C4-2B (cell line): ENCODE data around the gene NOMO2.
"Not testable (repeated sequence)": the region's sequence is repeated elsewhere in the genome, so short reads cannot be mapped to it uniquely, and the experiment has no call there.

Experiments
- H3K27ac ChIP-seq: fragments of 450-650 bp; 2 replicates; pipeline ENCODE4 v1.5.1; 2017
- ZFX ChIP-seq: fragments of 450-650 bp; IDR thresholded peaks from 2 replicates; pipeline ENCODE4 v1.6.1; 2017
- TF ChIP-seq, protein P1 (sequence below): fragments of 450-650 bp; conservative IDR thresholded peaks from 2 replicates; pipeline ENCODE4 v1.5.1; 2017; ENCODE audit warnings: mild to moderate bottlenecking

NOMO2 gene

DNA sequence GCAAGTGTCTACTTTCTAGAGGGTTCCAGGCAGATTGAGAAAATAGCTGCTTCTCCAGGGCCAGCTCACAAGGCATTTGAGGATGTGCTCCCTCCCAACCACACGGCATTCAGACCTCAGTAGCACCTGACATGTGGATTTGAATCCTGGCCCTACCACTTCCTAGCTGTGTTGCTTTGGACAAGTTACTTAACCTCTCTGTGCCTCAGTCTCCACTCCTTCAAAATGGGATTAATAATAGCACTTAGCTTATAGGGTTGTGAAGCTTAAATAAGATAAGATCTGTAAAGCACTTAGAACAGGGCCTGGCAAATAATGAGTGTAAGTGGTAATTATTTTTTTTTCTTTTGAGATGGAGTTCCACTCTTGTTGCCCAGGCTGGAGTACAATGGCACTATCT lies 21.0 kb upstream of the NOMO2 start:
- no peak for TF ChIP-seq ZFX
- TF ChIP-seq, protein P1, sequence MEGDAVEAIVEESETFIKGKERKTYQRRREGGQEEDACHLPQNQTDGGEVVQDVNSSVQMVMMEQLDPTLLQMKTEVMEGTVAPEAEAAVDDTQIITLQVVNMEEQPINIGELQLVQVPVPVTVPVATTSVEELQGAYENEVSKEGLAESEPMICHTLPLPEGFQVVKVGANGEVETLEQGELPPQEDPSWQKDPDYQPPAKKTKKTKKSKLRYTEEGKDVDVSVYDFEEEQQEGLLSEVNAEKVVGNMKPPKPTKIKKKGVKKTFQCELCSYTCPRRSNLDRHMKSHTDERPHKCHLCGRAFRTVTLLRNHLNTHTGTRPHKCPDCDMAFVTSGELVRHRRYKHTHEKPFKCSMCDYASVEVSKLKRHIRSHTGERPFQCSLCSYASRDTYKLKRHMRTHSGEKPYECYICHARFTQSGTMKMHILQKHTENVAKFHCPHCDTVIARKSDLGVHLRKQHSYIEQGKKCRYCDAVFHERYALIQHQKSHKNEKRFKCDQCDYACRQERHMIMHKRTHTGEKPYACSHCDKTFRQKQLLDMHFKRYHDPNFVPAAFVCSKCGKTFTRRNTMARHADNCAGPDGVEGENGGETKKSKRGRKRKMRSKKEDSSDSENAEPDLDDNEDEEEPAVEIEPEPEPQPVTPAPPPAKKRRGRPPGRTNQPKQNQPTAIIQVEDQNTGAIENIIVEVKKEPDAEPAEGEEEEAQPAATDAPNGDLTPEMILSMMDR, result no peak

DNA sequence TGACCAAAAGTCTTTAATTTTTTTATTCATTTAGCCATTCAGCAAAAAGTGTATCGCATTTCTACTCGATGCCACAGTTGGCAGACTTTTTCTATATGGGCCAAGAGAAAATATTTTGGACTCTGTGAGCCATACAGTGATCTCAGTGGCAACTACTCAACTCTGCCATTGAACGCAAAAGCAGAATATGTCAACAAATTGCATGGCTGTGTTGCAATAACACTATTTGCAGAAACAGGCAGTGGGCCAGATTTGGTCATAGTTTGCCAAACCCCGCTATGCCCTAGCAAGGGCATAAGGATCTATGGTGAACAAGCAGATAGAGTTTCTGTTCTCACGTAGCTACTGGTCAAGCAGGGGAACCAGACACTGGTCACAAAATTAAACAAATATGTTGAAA lies 18.5 kb upstream of the NOMO2 start:
- H3K27ac ChIP-seq, result not testable (repeated sequence)

More for the DNA sequence above, 21.0 kb upstream of the NOMO2 start:
- H3K27ac ChIP-seq, result no peak overlapping the region

DNA sequence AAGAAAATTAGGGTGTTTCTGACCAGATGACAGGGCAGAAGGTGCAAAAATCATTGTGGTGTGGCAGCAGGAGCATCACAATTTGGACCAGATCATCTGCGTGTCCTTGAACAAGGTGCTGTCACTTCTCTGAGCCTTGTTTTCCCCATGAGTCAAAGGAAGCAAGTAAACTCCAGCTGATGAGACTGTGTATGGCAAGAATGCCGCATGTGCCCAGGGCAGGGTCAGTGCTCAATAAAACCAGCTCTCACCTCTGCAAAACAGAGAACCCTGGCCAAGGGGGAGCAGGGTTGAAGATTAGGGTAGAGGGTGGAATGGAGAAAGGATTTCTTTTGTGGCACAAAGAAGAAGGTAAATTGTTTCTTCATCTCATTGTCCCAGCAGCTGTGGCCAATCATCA lies 17.4 kb upstream of the NOMO2 start:
- not testable (repeated sequence) for H3K27ac ChIP-seq

DNA sequence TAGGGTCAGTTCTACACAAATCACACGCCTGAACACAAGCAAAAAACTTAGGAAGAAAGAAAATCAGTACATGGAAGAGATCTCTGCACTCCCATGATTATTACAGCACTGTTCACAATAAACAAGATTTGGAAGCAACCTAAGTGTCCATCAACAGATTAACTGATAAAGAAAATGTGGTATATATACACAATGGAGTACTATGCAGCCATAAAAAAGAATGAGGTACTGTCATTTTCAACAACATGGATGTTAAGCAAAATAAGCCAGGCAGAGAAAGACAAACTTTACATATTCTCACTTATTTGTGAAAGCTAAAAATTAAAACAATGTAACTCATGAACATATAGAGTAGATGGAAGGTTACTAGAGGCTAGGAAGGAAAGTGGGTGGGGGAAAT lies 16.0 kb upstream of the NOMO2 start:
- not testable (repeated sequence) for H3K27ac ChIP-seq

DNA sequence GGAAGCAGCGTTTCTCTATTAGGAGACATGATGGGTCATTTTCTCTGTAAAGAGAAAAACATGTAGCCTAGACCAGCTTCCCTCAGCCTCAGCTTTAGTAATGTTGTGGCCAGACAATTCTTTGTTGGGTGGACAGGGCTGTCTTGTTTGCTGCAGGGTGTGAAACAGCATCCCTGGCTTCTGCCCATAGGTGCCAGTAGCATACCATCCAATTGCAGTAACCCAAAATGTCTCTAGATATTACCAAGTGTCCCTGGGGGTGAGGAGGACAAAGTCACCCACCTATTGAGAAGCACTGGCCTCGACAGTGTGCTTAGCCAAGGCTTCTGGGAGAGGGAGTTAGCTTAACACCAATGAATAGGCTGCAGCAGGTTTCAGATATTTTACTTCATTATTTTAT lies 14.0 kb upstream of the NOMO2 start:
- not testable (repeated sequence) for H3K27ac ChIP-seq

DNA sequence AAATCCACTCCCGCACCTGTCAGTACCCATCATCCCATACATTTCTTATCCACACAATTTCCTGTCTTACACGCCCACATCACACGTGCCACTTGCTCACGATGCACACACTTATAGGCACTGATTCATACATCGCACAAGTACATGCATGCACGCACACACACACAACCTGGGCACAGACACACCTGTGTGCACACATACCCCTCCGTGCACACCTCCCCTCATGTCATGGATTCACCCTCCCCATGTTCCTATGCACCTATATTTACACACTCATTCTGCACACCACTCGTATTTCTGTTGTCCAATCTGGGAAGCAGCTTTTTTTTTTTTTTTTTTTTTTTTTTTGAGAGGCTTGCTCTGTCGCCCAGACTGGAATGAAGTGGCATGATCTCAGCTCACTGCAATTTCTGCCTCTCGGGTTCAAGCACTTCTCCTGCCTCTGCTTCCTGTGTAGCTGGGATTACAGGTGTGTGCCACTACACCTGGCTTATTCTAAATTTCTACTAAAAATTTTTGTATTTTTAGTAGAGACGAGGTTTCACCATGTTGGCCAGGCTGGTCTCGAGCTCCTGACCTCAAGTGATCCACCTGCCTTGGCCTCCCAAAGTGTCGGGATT lies 13.5 kb upstream of the NOMO2 start:
- not testable (repeated sequence) for H3K27ac ChIP-seq

DNA sequence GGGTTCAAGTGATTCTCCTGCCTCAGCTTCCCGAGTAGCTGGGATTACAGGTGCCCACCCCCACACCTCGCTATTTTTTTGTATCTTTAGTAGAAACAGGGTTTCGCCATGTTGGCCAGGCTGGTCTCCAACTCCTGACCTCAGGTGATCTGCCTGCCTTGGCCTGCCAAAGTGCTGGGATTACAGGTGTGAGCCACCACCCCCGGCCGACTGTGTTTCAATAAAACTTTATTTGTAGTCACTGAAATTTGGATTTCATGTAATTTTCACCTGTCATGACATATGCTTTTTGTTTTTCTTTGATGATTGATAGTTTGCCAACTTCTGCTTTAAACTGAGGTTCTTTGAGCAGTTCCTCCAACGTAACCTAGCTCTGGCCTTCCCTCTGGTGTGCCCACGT lies 12.0 kb upstream of the NOMO2 start:
- not testable (repeated sequence) for H3K27ac ChIP-seq

DNA sequence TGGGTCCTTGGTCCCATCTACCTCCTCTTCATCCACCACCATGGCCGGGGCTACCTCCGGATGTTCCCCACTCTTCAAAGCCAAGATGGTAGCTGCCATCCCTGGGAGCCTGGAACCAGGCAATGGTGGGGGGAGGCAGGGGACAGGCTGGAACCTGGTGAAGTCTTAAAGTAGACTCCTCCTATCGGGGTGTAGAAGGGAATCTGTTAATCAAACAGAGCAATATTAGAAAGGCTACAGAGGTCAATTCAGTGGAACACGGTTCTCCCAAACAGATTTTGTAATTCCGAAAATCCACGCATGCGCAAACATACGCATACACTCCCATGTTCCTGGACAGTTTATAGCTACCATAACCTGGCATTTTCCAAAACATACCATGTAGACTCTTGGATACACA lies 11.1 kb upstream of the NOMO2 start:
- H3K27ac ChIP-seq, result not testable (repeated sequence)

DNA sequence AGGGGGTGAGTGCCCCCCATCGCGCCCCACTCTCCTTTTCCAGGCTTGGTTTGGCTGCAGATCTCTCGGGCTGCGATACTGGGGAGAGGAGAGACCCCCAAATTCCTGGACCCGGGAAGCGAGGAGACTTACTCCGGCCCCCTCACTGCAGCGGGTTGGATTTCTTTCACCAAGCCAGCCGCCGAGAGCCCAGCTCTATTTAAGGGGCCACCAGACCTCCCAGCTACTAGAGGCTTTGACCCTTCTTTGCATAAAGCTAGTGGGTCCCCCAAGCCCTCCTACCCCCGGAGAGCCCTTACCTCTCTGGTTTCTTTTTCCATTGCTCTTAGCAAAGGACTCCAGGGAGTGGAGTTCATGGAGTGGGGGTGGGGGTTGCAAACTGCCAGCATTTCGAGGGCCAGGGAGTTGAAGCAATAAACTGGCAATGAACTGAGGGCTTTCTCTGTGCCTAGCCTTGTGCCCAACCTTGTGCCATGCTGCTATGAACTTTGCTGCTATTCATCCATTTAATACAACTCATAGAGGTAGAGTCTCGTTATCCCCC lies 9.5 kb upstream of the NOMO2 start:
- H3K27ac ChIP-seq, result not testable (repeated sequence)

DNA sequence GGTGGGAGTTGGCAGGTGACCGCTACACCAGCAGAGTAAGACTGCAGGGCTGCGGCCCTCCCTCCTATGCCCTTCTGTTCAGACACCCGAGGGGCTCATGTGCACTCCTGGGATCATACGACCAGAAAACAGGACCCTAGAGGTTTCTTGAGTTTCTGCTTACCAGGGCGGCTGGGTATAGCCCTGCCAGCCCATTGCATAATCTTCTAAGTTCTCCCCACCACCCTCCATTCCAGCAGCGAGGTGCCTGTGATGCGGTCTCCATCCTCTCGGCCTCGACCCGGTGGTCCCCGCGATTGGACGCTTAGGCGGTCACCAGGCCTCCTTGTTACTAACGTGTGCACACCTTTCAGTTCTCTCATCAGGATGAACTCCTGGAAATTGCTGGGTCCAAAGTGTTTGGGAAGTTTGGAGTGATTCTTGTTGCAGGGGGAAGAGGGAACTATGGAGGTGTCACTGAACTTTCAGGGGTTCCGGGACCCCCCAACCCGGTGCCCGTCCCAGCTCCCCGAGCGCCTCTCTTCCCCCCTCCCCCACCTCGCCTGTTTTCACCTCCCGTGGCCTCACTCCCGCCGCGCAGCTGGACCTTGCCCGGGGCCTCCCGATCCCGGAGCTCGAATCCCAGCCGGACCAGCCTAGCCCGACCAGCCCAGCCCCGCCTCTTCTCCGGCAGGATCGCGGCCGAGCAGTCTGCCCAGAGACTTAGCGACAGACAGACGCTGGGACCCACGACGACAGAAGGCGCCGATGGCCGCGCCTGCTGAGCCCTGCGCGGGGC lies 8.8 kb upstream of the NOMO2 start:
- H3K27ac ChIP-seq, result not testable (repeated sequence)

DNA sequence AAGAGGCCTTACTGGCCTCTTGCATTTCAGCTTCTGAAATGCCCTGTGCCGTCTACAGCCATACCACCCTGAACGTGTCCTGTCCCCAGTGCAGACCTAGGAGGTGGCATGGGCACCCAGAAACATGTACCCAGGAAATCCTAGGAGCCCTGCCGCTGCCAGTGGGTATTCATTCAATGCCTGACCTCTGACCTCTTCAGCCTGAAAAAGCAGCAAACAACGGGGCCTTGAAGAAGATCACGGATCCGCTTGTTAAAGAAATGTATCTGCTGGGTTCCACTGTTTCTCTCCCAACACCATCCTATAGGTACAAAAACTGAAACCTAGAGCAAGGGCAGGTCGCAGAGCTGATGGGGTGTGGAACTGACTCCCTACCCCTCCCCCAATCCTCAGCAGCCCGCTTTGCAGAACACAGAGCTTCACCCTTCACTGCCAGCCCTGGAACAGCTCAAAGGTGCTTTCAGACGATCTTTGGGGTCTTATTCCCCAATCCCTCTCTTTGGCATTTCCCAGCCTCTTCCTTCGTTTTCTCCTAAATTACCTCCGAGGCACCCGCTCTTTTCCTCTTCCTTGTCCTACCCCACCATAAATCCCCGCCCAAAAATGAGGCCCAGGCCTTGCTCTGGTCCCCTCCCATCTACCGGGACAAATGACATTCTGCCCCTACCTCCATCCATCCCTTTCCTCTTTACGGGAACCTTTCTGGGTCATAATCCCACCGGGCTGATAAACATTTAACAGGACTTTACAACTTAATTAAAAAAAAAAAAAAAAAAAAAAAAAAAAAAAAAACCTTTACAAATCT lies 1.3 kb downstream of the NOMO2 start:
- not testable (repeated sequence) for H3K27ac ChIP-seq

DNA sequence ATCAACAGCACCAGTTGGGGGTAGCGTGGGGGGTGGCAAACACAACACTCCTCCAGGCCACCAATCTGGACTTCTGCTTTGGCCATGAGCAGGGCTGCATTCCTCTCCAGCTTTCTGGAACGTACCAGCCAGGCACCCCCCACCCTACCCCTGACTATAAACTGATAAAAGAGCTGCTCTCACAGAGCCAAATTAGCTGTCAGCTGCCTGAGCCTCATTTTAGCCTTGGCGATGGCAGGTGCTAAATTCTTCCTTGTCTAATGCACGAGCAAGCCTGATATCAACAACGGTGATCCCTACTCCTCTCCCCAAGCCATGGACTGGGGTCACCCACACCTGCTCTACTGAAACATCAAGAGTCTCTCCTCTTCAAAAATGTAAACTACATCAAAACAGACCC lies 8.2 kb downstream of the NOMO2 start:
- H3K27ac ChIP-seq, result not testable (repeated sequence)

DNA sequence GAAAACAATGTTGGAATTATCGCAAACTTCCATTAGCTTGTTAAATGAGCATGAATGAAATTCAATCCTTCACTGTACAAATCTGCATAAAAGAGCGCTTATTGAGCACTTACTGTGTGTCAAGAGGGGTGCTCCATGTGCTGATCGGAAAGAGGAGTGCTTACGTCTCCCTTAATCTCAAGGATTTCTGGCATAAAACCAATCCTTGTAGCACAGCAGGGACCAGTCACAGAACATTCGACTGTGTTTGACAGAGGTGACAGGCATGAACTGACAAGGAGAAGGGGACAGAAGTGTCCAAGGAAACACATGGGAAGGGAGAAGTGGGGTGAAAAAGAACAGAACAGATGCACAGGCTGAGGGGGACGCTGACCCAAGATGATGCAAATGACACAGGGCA lies 14.5 kb downstream of the NOMO2 start:
- H3K27ac ChIP-seq, result not testable (repeated sequence)

DNA sequence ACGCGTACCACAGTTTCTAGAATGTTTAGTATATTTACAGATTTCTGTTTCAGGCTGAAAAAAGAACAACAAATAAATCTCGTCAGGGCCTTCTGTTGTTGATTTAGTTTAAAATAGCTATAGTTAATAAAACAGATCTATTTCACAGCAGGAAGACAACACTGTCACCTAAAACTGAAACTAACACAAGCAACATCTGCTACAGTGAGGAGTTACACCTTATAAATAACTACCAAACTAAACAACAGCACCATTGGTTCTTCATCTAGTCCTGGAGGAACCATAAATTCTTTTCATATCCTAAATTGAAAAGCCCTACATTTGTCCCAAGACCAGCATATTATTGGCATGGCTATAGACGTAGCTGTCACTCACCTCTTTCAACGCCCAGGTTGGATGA lies 15.0 kb downstream of the NOMO2 start:
- not testable (repeated sequence) for H3K27ac ChIP-seq

DNA sequence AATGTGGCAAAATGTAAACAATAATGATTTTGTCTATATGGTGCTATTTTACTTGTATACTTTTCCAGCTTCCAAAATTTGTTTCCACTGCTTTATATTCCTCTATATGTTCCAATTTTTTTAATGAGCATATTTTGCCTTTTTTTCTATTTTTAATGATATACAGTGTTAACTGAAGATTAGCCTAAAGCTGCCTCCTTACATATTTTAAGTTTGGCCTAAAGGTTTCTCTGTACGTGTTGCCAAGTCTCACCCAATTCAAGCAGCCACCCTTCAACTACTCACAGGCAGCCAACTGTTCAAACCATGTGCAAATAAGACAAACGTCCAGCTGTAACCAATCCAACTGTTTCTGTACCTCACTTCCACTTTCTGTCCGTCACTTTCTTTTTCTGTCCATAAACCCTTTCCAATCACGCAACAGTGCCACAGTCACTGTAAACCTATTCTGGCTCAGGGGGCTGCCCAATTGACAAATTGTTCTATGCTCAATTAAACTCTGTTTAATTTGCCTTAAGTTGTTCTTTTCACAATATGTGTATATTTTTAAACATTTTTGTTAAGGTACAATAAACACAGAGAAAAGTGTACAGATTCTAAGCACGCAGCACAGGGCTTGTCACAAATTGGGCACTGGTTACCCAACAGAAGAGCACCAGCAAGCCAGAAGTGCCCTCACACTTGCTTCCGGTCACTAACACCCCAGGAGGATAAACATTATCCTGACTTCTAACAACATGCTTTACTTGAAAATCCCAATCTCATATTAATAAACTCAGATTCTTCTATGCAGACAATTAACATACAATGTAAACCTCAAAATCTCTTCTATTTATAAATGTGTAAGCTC lies 17.4 kb downstream of the NOMO2 start:
- not testable (repeated sequence) for H3K27ac ChIP-seq

DNA sequence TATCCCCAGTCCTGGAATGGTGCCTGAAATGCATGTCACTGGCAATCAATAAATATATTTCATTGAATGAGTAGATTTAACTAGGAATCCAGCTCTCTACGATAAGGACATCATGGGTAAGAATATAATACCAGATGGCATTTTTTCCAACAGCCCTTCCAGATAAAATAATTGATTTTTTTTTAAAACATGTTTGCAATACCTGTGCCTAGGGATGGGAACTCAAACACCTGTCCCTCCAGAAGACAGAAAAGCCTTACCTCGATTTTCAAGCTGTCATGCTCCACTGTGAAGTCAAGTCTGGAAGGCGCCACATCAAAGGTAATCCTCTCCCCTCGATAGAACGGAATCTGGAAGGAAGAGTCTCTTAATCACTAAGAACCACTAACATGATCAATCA lies 20.0 kb downstream of the NOMO2 start:
- not testable (repeated sequence) for H3K27ac ChIP-seq
